ENCODE data around the gene HSPB3.
"Not testable (repeated sequence)": the region's sequence is repeated elsewhere in the genome, so short reads cannot be mapped to it uniquely, and the experiment has no call there.

HSPB3 gene

DNA sequence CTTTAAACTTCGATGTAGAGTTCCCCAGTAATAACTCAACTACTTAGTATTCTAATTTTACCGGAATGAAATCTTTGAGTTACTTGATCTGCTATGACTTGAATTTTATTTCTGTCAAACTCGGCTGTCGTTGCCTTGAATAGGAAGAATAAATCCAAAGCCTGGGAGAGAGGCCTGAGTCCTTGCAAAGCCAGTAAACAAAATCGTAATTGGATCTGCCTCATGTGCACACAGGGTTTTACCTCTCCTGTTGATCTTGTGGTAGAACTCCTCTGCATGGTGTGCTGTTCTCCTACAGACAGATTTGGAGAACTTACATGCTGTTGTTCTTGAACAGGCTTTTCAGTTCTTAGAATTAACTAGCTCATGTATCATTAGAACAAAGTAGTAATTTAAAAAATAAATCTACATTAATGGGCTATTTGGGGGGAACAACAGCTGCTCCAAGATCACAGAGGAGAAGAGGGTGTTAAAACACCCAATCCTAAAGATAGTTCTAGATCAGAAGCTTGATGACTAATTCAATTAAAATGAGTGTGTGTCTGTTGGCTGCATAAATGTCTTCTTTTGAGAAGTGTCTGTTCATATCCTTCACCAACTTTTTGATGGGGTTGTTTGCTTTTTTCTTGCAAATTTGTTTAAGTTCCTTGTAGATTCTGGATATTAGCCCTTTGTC lies 28.9 kb downstream of the HSPB3 start:
- in situ Hi-C loops (cut with HindIII; ENCODE audit: low sequenced_read_pairs): no loop called here
- DNase-seq (ENCODE audit: low read depth, low spot score): no peak
- TF ChIP-seq, protein P1, sequence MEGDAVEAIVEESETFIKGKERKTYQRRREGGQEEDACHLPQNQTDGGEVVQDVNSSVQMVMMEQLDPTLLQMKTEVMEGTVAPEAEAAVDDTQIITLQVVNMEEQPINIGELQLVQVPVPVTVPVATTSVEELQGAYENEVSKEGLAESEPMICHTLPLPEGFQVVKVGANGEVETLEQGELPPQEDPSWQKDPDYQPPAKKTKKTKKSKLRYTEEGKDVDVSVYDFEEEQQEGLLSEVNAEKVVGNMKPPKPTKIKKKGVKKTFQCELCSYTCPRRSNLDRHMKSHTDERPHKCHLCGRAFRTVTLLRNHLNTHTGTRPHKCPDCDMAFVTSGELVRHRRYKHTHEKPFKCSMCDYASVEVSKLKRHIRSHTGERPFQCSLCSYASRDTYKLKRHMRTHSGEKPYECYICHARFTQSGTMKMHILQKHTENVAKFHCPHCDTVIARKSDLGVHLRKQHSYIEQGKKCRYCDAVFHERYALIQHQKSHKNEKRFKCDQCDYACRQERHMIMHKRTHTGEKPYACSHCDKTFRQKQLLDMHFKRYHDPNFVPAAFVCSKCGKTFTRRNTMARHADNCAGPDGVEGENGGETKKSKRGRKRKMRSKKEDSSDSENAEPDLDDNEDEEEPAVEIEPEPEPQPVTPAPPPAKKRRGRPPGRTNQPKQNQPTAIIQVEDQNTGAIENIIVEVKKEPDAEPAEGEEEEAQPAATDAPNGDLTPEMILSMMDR (IDR thresholded peaks at IDR 0.05; ENCODE audit: low read depth, low read length): no peak
- no peak overlapping the region for H3K4me3 ChIP-seq (ENCODE audit: low read depth, low read length)

DNA sequence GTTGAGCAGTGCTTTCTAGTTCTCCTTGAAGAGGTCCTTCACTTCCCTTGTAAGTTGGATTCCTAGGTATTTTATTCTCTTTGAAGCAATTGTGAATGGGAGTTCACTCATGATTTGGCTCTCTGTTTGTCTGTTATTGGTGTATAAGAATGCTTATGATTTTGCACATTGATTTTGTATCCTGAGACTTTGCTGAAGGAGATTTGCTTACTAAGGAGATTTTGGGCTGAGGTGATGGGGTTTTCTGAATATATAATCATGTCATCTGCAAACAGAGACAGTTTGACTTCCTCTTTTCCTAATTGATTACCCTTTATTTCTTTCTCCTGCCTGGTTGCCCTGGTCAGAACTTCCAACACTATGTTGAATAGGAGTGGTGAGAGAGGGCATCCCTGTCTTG lies 30.2 kb downstream of the HSPB3 start:
- in situ Hi-C loops (cut with HindIII; ENCODE audit: low sequenced_read_pairs): not testable (repeated sequence)

DNA sequence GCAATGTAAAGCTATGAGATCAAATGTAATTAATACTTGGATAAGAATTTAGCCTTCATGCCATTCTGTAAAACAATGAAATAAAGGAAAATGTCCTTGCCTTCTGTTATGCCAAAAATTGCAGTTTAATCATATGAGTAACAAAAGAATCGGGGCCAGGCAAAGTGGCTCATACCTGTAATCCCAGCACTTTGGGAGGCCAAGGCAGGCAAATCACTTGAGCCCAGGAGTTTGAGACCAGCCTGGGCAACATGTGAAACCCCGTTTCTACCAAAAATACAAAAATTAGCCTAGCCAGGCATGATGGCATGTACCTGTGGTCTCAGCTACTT lies 34.1 kb downstream of the HSPB3 start:
- in situ Hi-C loops (cut with HindIII; ENCODE audit: low sequenced_read_pairs): not testable (repeated sequence)

More for the DNA sequence above, 30.2 kb downstream of the HSPB3 start:
- not testable (repeated sequence) for H3K4me3 ChIP-seq (ENCODE audit: low read depth, low read length); DNase-seq (ENCODE audit: low read depth, low spot score)

DNA sequence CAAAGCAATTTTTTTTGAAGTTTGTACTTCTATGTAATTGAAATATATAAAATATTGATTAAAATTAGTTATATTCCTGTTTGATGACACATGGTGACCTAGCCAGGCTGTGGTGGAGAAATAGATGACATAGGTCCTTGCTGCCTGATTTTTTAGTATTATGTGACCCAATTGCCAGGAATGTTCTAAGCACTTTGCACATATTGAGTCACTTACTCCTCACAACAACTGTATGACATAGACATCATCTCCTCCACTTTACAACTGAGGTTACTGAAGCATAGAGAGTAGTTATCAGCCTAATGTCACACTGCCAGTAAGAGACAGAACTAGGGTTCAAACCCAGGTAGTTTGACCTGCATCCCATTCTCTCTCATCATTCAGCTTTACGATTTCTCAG lies 35.8 kb downstream of the HSPB3 start:
- TF ChIP-seq, protein P1 (IDR thresholded peaks at IDR 0.05; ENCODE audit: low read depth, low read length): no peak
- in situ Hi-C loops (cut with HindIII; ENCODE audit: low sequenced_read_pairs): no loop called here
- H3K4me3 ChIP-seq (ENCODE audit: low read depth, low read length): no peak overlapping the region
- DNase-seq (ENCODE audit: low read depth, low spot score): no peak

More for the DNA sequence above, 34.1 kb downstream of the HSPB3 start:
- DNase-seq (ENCODE audit: low read depth, low spot score); H3K4me3 ChIP-seq (ENCODE audit: low read depth, low read length): not testable (repeated sequence)

DNA sequence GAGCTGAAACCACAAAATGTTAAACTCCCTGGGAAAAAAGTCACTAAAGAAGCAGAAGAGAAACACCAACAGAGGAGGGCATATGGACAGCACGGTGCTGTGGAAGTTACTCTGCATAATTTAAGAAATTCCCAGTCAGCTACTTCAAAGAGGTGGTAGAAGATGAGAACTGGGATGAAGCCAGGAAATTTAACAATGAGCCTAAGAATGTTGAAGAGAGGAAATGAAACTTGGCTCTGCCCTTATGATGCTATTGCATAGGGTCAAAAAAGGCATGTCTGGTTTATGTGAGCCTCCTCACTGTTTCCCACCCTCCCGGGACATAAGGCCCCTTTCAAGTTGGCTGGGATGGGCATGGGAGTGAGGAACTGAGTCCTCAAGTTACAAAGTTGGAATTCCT lies 36.7 kb downstream of the HSPB3 start:
- in situ Hi-C loops (cut with HindIII; ENCODE audit: low sequenced_read_pairs): no loop called here
- no peak for DNase-seq (ENCODE audit: low read depth, low spot score)
- TF ChIP-seq, protein P1 (IDR thresholded peaks at IDR 0.05; ENCODE audit: low read depth, low read length): no peak
- no peak overlapping the region for H3K4me3 ChIP-seq (ENCODE audit: low read depth, low read length)

DNA sequence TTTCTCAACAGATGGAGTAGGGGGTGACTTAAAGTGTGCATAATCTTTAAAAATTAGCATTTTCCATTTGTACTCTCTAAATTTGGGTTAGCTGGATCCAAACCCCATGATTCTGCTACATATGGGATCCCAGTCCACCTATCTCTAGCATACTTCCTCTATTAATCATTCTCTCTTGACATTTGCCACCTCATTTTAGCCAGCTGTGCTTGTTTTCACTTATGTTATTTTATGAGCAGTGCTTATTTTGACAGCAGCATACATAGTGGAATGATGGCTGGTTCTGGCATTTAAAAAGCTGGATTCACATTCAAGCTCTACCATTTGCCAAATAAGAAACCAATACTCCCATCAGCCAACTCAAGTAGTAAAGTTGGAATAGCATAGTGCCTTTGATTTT lies 39.5 kb downstream of the HSPB3 start:
- in situ Hi-C loops (cut with HindIII; ENCODE audit: low sequenced_read_pairs): no loop called here
- TF ChIP-seq, protein P1 (IDR thresholded peaks at IDR 0.05; ENCODE audit: low read depth, low read length): no peak
- DNase-seq (ENCODE audit: low read depth, low spot score): no peak
- no peak overlapping the region for H3K4me3 ChIP-seq (ENCODE audit: low read depth, low read length)
